Urinary bladder (tissue), 4 donors: Measurements from ENCODE around the gene CNPY2. TPM values are rescaled to one million over a fixed set of nuclear protein-coding genes. Genes with fewer than 3 reads are reported as not detected.
"Not testable (repeated sequence)": the region's sequence is repeated elsewhere in the genome, so short reads cannot be mapped to it uniquely, and the experiment has no call there.

ENCODE experiments used
- DNase-seq: peaks from one replicate; pipeline ENCODE4 v3.0.0-alpha.2; 2015; ENCODE audit errors: extremely low spot score
- H3K27ac ChIP-seq: one replicate; pipeline ENCODE4 v1.5.1; 2013; ENCODE audit warnings: low read depth, mild to moderate bottlenecking, moderate library complexity
- H3K36me3 ChIP-seq: one replicate; pipeline ENCODE4 v1.6.1; 2013; ENCODE audit warnings: mild to moderate bottlenecking, moderate library complexity; ENCODE audit not compliant: insufficient read depth
- H3K4me1 ChIP-seq: one replicate; pipeline ENCODE4 v1.6.1; 2013; ENCODE audit warnings: mild to moderate bottlenecking, moderate library complexity; ENCODE audit not compliant: insufficient read depth
- H3K4me3 ChIP-seq: one replicate; pipeline ENCODE4 v1.5.1; 2013; ENCODE audit warnings: low read depth, low read length
- WGBS: extraction: QIAGEN DNeasy Blood & Tissue Kit; methylation state at CpG from one replicate; pipeline ENCODE4 v1.1.7; 2013; 5-methylcytosine and 5-hydroxymethylcytosine counted together
- polyA plus RNA-seq: library from polyadenylated mRNA; stranded (reverse); fragments of 200-250 nt; gene quantifications from one replicate; pipeline ENCODE4 v1.2.3, GENCODE V29; 2013
- total RNA-seq: library from RNA; depleted of rRNA; stranded (reverse); fragments of >200 nt; gene quantifications from one replicate; pipeline ENCODE4 v1.2.3, GENCODE V29; 2014
- donor health status: healthy with polysubstance abuse.
- donor health status: healthy.

The CNPY2 gene
- total and polyA plus RNA-seq, 2 donors = 53.8 to 75.6 TPM

GRCh38 chr12:56339158-56339422, 23.3 kb upstream of the CNPY2 start:
- WGBS = 85% methylated on average over 1 of the region's 1 CpG
- H3K36me3 ChIP-seq = no peaks in the 10 kb centered on the region
- H3K4me1 ChIP-seq = no peaks in the 10 kb centered on the region
- H3K4me3 ChIP-seq = no peak overlapping the region
- no peak for DNase-seq
- peak overlapping the region; percentile 31 for H3K27ac ChIP-seq

- Histone ChIP-seq H3K36me3 (no peaks in the 10 kb centered on the region), H3K27ac (peak within 1 kb of the TSS; percentile 31), H3K4me1 (no peaks in the 10 kb centered on the region), H3K4me3 (no peak within 1 kb of the TSS)
- DNase-seq = no peak
- WGBS = 26% methylated on average over 9 of the region's 9 CpGs
These were observed 22.7 kb upstream of the CNPY2 start, which contains the start of gene IL23A for GRCh38 chr12:56338308-56339157. Gene IL23A, plus strand, starts transcription at chr12:56338884. Its CDS starts 161 bp downstream, at chr12:56339045.

GRCh38 chr12:56337753-56338251, 22.0 kb upstream of the CNPY2 start:
- DNase-seq = no peak
- peaks cover 1% of the 10 kb centered on the region for H3K4me1 ChIP-seq
- no peak overlapping the region for H3K27ac ChIP-seq
- H3K36me3 ChIP-seq = no peaks in the 10 kb centered on the region
- WGBS = 84% methylated on average over 8 of the region's 8 CpGs
- H3K4me3 ChIP-seq = no peak overlapping the region

DNA sequence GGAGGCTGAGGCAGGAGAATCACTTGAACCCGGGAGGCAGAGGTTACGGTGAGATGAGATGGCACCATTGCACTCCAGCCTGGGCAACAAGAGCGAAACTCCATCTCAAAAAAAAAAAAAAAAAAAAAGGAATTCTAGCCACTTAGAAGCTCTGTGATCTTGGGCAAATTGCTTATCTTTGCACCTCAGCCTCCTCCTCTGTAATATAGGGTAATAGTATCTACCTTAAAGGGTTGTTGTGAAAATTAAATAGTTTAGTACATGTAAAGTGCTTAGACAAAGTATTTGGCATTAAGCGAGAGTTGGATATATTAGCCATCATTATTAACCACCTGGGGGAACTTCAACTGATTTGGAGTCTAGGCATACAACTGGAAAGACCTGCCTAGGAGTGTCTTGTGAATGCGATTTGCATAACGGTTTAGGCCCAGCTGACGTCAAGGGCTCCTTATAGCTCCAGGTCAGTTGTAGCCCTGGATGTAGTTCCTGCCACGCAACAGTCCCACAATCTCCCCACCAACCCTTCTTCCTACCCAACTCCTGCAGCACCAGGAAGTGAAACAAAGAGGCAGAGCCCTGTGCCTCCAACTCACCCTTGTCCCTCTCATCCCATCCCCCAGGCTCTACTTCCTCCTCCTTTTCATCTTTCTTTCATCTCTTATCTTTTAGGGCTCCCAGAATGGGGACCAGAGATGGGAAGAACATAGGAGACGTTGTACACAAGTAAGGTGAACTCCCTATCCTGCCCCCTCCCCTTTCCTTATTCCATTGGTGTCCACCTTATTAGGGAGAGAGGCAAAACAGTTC, 20.8 kb upstream of the CNPY2 start:
- 83% methylated on average over 9 of the region's 9 CpGs for WGBS
- DNase-seq = no peak
- Histone ChIP-seq H3K27ac (no peak overlapping the region), H3K4me1 (peaks cover 2% of the 10 kb centered on the region), H3K4me3 (no peak overlapping the region), H3K36me3 (no peaks in the 10 kb centered on the region)

DNA sequence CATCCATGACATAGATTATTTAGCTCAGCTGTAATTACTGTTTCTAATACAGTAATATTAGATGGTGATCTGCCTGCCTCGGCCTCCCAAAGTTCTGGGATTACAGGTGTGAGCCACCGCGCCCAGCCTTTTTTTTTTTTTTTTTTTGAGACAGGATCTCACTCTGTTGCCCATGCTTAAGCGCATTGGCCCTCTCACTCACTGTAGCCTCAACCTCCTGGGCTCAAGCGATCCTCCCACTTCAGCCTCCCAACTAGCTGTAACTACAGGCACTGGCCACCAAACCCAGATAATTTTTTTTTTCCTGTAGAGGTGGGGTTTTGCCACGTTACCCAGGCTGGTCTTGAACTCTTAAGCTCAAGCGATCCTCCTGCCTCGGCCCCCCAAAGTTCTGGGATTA, 19.7 kb upstream of the CNPY2 start:
- H3K27ac ChIP-seq, H3K4me3 ChIP-seq, H3K4me1 ChIP-seq, H3K36me3 ChIP-seq, DNase-seq: not testable (repeated sequence)
- WGBS = 96% methylated on average over 8 of the region's 8 CpGs

GRCh38 chr12:56334490-56334793, 18.7 kb upstream of the CNPY2 start:
- Histone ChIP-seq H3K27ac (peak overlapping the region; percentile 86), H3K36me3 (no peaks in the 10 kb centered on the region), H3K4me3 (peak overlapping the region; percentile 30), H3K4me1 (peaks cover 2% of the 10 kb centered on the region)
- WGBS = 7% methylated on average over 6 of the region's 6 CpGs
- no peak for DNase-seq

- Histone ChIP-seq H3K4me1 (peaks cover 2% of the 10 kb centered on the region), H3K4me3 (peak within 1 kb of the TSS; percentile 30), H3K36me3 (no peaks in the 10 kb centered on the region), H3K27ac (peak within 1 kb of the TSS; percentile 88)
- peak; percentile 94 for DNase-seq
- WGBS = under 1% methylated on average over 45 of the region's 45 CpGs
These were observed 18.1 kb upstream of the CNPY2 start, which contains the start of gene PAN2 for GRCh38 chr12:56333679-56334489. Gene PAN2, minus strand, starts transcription at chr12:56334000. Its CDS starts 906 bp downstream, at chr12:56333094.

- 19% methylated on average over 8 of the region's 8 CpGs for WGBS
- no peak for DNase-seq
- peaks cover 2% of the 10 kb centered on the region for H3K4me1 ChIP-seq
- peak overlapping the region; percentile 30 for H3K4me3 ChIP-seq
- no peaks in the 10 kb centered on the region for H3K36me3 ChIP-seq
- H3K27ac ChIP-seq = peak overlapping the region; percentile 88
These were observed 17.4 kb upstream of the CNPY2 start for GRCh38 chr12:56333197-56333678.

GRCh38 chr12:56332512-56333196, 16.9 kb upstream of the CNPY2 start:
- DNase-seq = no peak
- Histone ChIP-seq H3K36me3 (no peaks in the 10 kb centered on the region), H3K4me1 (peaks cover 2% of the 10 kb centered on the region), H3K27ac (no peak overlapping the region), H3K4me3 (peak overlapping the region; percentile 30)
- 96% methylated on average over 11 of the region's 11 CpGs for WGBS

DNA sequence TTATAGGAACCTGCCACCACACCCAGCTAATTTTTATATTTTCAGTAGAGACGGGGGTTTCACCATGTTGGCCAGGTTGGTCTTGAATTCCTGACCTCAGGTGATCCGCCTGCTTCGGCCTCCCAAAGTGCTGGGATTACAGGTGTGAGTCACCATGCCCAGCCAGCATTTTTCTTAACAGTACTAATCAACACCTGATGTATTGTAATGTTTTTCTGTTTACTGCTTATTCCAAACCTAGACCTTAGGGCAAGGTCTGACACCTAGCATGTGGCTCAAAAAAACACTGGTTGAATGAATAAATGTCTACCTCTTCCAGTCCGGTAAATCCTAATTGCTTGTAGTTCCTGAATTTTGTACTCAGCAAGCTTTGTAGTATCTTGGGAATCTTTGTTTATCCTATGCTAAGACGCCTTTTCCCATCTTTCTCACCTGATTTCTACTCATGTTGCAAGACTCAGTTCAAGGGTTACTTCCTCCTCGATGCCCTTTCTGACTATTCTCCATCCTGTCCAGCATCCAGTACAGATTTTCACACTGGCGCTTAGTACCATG, 15.2 kb upstream of the CNPY2 start:
- 94% methylated on average over 7 of the region's 7 CpGs for WGBS

GRCh38 chr12:56326533-56326932, 10.7 kb upstream of the CNPY2 start:
- DNase-seq = no peak
- peak overlapping the region; percentile 5 for H3K27ac ChIP-seq
- peaks cover 3% of the 10 kb centered on the region for H3K36me3 ChIP-seq
- no peaks in the 10 kb centered on the region for H3K4me1 ChIP-seq
- 70% methylated on average over 6 of the region's 6 CpGs for WGBS
- H3K4me3 ChIP-seq = no peak overlapping the region

More for the DNA sequence above, 15.2 kb upstream of the CNPY2 start:
- no peak overlapping the region for H3K4me3 ChIP-seq
- H3K36me3 ChIP-seq = no peaks in the 10 kb centered on the region
- no peak overlapping the region for H3K27ac ChIP-seq
- H3K4me1 ChIP-seq = peaks cover 2% of the 10 kb centered on the region
- no peak for DNase-seq

DNA sequence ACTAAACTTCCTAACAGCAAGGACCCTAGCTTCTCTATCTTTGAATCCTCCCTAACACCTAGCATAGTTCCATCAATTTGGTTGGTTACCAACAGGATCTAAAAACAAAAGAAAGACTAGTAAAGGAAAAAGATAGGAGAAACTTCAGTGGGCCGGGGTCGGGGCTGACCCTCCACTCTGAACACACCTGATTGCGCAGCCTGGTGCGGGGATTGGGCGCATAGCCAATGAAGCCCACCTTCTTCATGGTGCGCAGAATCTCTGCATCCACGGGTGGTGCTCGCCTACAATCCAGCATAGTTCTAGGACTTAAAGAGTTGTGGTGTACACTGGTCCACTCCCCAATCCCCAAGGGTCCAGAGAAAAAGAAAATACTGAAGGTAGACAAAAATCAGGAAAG, 10.3 kb upstream of the CNPY2 start:
- no peak for DNase-seq
- 97% methylated on average over 8 of the region's 8 CpGs for WGBS
- Histone ChIP-seq H3K4me3 (no peak overlapping the region), H3K36me3 (peaks cover 3% of the 10 kb centered on the region), H3K27ac (no peak overlapping the region), H3K4me1 (no peaks in the 10 kb centered on the region)
